Stomach (tissue), 9 donors: Measurements from ENCODE around the gene DAB1. TPM values are rescaled to one million over a fixed set of nuclear protein-coding genes. Genes with fewer than 3 reads are reported as not detected.

Experiments used
- DNase-seq, 2 donors: peaks; one replicate each; pipeline versions ENCODE4 v3.0.0 to v3.0.0-alpha.2; 2013 to 2019
- H3K27ac ChIP-seq, 5 donors: fragments of 200-600 bp in 4 of 5; sonication (generic) in 4 of 5; one replicate each; pipeline ENCODE4 v1.5.1; 2013 to 2019; ENCODE audit warnings: mild to moderate bottlenecking in 1 of 5, moderate library complexity in 1 of 5
- H3K27me3 ChIP-seq, 3 donors: fragments of 200-600 bp; sonication (generic); one replicate each; pipeline ENCODE4 v1.5.1; 2017 to 2019; ENCODE audit warnings: mixed run types in 1 of 3
- H3K36me3 ChIP-seq, 4 donors: fragments of 200-600 bp; sonication (generic); 1 replicate in 3 of 4; 2 replicates in 1 of 4; pipeline ENCODE4 v1.5.1; 2016 to 2019
- H3K4me1 ChIP-seq, 4 donors: fragments of 200-600 bp; sonication (generic); one replicate each; pipeline ENCODE4 v1.5.1; 2016 to 2019
- H3K4me3 ChIP-seq, 4 donors: fragments of 200-600 bp; sonication (generic) in 3 of 4; one replicate each; pipeline ENCODE4 v1.5.1; 2016 to 2019; ENCODE audit warnings: mild to moderate bottlenecking in 1 of 4
- H3K9me3 ChIP-seq, 4 donors: fragments of 200-600 bp; sonication (generic); one replicate each; pipeline ENCODE4 v1.5.1; 2016 to 2019
- EP300 ChIP-seq: sonication (generic); formaldehyde crosslinking; IDR thresholded peaks from one replicate; pipeline ENCODE4 v1.6.1; 2017; ENCODE audit warnings: antibody characterized with exemption
- POLR2A ChIP-seq, 4 donors: fragments of 450-650 bp; IDR thresholded peaks; one replicate each; pipeline ENCODE4 v1.6.1; 2016; ENCODE audit warnings: antibody characterized with exemption in 4 of 4, control low read depth in 2 of 4, mild to moderate bottlenecking in 1 of 4, moderate library complexity in 1 of 4
- POLR2AphosphoS5 ChIP-seq, 3 donors: sonication (generic); formaldehyde crosslinking; IDR thresholded peaks; one replicate each; pipeline ENCODE4 v1.6.1; 2016; ENCODE audit warnings: antibody characterized with exemption in 3 of 3
- WGBS, 5 donors: extraction: QIAGEN DNeasy Blood & Tissue Kit in 3 of 5; methylation state at CpG; one replicate each; pipeline versions ENCODE4 v1.1.5 to v1.1.7; 2013 to 2018; 5-methylcytosine and 5-hydroxymethylcytosine counted together
- intact Hi-C: fragments of 100-400 bp; cut with DNase I; formaldehyde crosslinking; loops from one replicate; pipeline ENCODE4 v1.15.1; 2023; ENCODE audit warnings: low total_unique reads
- polyA plus RNA-seq, 3 donors: library from polyadenylated mRNA; stranded (reverse); fragments of 200-250 nt; gene quantifications; one replicate each; pipeline ENCODE4 v1.2.3, GENCODE V29; 2013
- total RNA-seq, 5 donors: library from RNA; depleted of rRNA; stranded (reverse); fragments of >200 nt; gene quantifications; one replicate each; pipeline versions ENCODE4 v1.1.0 to v1.2.3, GENCODE V29; 2014 to 2016
- TF ChIP-seq, protein P1 (sequence below), 7 experiments: fragments of 450-650 bp in 4 of 7; fragments of 200-600 bp in 3 of 7; sonication (generic) in 3 of 7; IDR thresholded peaks; one replicate each; pipeline ENCODE4 v1.5.1; 2016 to 2019; ENCODE audit warnings: antibody characterized with exemption in 7 of 7, control low read depth in 2 of 7, mild to moderate bottlenecking in 1 of 7
- donor health status: healthy with polysubstance abuse.
- donor health status: Bipolar disorder and iron deficiency.
- donor health status: healthy.

Gene DAB1
- total and polyA plus RNA-seq, 8 donors, result under 0.01 to 3.5 (median 0.61) TPM; not detected in 1

- no peaks in the 10 kb centered on the region for H3K9me3 ChIP-seq
- DNase-seq, result no peak
- TF ChIP-seq POLR2A (IDR thresholded peaks at IDR 0.05), result no peak
- TF ChIP-seq, protein P1, sequence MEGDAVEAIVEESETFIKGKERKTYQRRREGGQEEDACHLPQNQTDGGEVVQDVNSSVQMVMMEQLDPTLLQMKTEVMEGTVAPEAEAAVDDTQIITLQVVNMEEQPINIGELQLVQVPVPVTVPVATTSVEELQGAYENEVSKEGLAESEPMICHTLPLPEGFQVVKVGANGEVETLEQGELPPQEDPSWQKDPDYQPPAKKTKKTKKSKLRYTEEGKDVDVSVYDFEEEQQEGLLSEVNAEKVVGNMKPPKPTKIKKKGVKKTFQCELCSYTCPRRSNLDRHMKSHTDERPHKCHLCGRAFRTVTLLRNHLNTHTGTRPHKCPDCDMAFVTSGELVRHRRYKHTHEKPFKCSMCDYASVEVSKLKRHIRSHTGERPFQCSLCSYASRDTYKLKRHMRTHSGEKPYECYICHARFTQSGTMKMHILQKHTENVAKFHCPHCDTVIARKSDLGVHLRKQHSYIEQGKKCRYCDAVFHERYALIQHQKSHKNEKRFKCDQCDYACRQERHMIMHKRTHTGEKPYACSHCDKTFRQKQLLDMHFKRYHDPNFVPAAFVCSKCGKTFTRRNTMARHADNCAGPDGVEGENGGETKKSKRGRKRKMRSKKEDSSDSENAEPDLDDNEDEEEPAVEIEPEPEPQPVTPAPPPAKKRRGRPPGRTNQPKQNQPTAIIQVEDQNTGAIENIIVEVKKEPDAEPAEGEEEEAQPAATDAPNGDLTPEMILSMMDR (IDR thresholded peaks at IDR 0.05), result no peak
- no peak overlapping the region for H3K4me3 ChIP-seq
- intact Hi-C loops, result no loop called here
- no peaks in the 10 kb centered on the region for H3K36me3 ChIP-seq
- H3K27me3 ChIP-seq, result no peaks in the 10 kb centered on the region
- no peak overlapping the region for H3K27ac ChIP-seq
- WGBS, 5 donors, result 87 to 98% (median 91%) methylated on average over 2 of the region's 2 CpGs
- H3K4me1 ChIP-seq, result no peaks in the 10 kb centered on the region
Measured at GRCh38 chr1:57094749-57095148, 329.1 kb downstream of the DAB1 start.

GRCh38 chr1:57093122-57093521 is 330.7 kb downstream of the DAB1 start:
- no peak overlapping the region for H3K27ac ChIP-seq
- TF ChIP-seq EP300 (no peak), POLR2AphosphoS5 (IDR thresholded peaks at IDR 0.05) (no peak), POLR2A (IDR thresholded peaks at IDR 0.05) (no peak)
- TF ChIP-seq, protein P1 (IDR thresholded peaks at IDR 0.05), result no peak
- H3K36me3 ChIP-seq, result no peaks in the 10 kb centered on the region
- no peaks in the 10 kb centered on the region for H3K4me1 ChIP-seq
- DNase-seq, result no peak
- intact Hi-C loops, result no loop called here
- no peaks in the 10 kb centered on the region for H3K9me3 ChIP-seq
- H3K27me3 ChIP-seq, result no peaks in the 10 kb centered on the region
- no peak overlapping the region for H3K4me3 ChIP-seq
- WGBS, 5 donors, result 92 to 94% (median 93%) methylated on average over 3 of the region's 3 CpGs

DNA sequence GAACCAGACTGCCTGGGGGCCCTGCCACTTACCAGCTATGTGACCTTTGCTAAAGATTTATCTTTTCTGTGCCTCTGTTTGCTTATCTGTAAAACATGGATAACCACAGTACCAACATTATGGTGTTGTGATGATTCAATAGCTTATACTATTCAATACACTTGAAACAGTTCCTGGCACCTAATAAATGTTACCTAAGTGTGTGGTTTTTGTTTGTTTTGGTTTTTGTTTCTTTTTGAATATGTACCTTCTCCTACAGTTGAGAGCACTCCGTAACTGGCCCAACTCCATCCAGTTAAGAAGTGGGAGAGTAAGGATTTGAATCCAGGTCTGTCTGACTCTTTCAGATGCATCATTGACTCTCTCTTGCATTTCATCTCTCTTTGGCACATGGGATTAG is 332.2 kb downstream of the DAB1 start:
- no peak for DNase-seq
- WGBS, 5 donors, result 43 to 90% (median 75%) methylated on average over 1 of the region's 1 CpG
- Histone ChIP-seq H3K36me3 (no peaks in the 10 kb centered on the region), H3K4me3 (no peak overlapping the region), H3K27me3 (no peaks in the 10 kb centered on the region), H3K4me1 (no peaks in the 10 kb centered on the region), H3K27ac (no peak overlapping the region), H3K9me3 (no peaks in the 10 kb centered on the region)
- intact Hi-C loops, result no loop called here
- TF ChIP-seq, protein P1 (IDR thresholded peaks at IDR 0.05), result no peak
- TF ChIP-seq POLR2A (IDR thresholded peaks at IDR 0.05), result no peak
- TF ChIP-seq EP300, result no peak
- no peak for TF ChIP-seq POLR2AphosphoS5 (IDR thresholded peaks at IDR 0.05)

- Histone ChIP-seq H3K27me3 (no peaks in the 10 kb centered on the region), H3K27ac (no peak overlapping the region), H3K4me1 (no peaks in the 10 kb centered on the region), H3K9me3 (no peaks in the 10 kb centered on the region), H3K36me3 (no peaks in the 10 kb centered on the region), H3K4me3 (no peak overlapping the region)
- 53 to 79% (median 62%) methylated on average over 3 of the region's 3 CpGs for WGBS, 5 donors
- TF ChIP-seq POLR2A (IDR thresholded peaks at IDR 0.05), result no peak
- no peak for TF ChIP-seq POLR2AphosphoS5 (IDR thresholded peaks at IDR 0.05)
- no peak for TF ChIP-seq EP300
- TF ChIP-seq, protein P1 (IDR thresholded peaks at IDR 0.05), result no peak
- intact Hi-C loops, result no loop called here
- no peak for DNase-seq
Measured at GRCh38 chr1:57089855-57090254, 334.0 kb downstream of the DAB1 start.
